NCI-H748 (cell line): Measurements from ENCODE around the gene TMEM229B.

ENCODE experiments used
- DNase-seq: peaks from one replicate; lab custom pipeline; 2025; ENCODE audit not compliant: unreplicated experiment; lab: John Stamatoyannopoulos, UW

TMEM229B gene

DNA sequence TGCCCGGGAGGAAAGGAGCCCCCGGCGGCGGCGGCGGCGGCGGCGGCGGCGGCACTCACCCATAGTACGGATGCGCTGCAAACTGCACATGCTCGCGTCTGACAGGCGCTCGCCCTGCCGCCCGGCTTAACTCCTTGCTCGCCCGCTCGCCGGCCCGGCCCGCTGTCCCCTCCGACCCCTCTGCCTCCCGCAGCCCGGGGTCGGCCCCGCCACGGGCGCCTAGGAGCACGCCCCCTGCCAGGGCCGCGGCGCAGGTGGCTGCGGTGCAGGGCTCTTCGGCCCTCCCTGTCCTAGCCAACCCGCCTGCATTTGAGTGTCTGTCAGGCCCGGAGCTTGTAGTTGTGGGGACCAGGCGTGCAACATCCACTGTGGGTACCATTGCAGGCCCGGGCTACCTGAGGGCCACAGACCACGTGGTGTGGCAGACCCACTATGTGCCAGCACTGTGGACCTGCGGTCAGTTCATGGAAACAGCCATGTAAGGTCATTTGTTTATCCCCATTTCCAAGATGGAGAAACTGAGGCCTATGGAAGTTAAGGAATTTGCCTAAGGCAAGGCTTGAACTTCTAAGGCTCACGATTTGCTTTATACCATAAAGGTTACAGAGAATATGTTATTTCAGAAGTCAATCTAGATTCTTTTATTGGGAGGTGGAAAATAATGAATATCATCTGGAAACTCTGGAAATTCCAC lies 27.0 kb upstream of the TMEM229B start:
- peak; percentile 47 for DNase-seq

DNA sequence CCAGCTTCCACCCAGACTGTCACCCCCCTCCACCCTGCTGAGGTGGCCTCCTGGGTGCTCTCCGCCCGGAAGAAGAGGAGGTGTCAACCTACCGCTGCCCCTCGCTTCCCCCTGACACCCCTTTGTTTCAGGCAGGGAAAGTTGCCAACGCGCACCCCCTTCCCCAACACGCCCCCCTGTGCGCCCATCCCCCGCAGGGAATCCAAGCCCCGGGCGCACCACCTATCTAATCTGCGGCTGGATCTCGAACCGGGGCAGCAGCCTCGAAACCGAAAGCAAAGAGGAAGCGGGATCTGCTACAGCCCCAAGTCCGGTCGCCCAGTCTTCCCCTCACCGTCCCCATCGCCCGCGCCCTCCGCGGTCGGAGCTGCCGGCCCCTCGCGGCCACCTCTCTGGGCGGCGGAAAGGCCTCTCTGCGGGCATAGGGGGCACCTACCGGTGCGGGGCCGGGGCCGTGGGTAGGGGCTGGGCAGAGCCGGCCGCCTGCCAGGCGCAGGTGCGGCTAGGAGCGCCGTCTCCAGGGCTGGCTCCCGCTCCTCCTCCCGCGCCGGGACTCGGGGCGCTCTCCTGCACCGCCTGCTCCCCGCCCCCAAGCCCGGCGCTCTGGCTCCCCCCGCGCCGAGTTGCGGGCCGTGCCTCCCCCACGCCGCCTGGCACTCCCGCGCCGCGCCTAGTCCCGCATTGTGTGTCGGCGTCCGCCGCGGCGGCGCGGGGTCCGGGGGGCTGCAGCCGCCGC lies 26.3 kb upstream of the TMEM229B start:
- DNase-seq: peak; percentile 41

DNA sequence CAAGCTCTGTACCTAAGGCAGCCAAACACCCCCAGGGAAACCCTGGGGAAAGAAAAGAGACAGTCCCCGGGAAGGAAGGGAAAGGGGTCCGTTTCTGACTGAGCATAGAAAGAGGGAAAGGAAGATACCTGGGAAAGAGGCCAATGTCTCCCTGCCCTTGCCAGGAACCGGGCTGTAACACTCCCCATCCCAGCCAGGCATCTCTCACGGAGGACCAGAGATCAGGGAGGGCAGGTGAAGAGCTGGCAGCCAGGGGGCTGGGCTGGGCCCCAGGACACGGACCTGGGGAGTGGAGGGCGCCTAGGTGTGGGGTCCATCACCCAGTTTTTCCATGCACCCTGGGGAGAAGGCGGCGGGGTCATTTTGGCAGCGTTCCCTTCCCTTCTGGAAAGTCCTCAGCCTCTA lies 25.7 kb upstream of the TMEM229B start:
- DNase-seq: no peak

DNA sequence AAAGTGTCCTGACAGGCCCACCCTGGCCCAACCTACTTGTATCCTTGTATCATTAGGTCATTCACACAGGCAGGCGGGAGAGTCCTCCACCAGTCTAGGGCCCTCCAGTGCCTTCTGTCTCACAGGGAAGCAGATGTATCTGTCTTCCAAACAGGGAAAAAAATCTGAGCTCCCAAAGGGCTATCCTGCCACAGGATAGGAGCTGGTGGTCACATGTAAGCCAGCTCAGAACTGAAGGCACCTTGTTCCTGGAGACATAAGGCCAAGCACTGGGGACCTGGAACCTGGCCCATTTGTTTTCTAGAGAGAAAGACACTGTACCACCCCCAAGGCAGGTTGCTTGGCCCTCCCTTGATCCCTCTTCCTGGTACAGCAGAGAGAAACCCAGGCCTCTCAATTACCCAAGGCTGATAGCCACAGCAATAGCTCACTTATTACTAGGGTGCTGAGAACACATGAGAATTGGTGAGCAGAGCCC lies 25.1 kb upstream of the TMEM229B start:
- no peak for DNase-seq

DNA sequence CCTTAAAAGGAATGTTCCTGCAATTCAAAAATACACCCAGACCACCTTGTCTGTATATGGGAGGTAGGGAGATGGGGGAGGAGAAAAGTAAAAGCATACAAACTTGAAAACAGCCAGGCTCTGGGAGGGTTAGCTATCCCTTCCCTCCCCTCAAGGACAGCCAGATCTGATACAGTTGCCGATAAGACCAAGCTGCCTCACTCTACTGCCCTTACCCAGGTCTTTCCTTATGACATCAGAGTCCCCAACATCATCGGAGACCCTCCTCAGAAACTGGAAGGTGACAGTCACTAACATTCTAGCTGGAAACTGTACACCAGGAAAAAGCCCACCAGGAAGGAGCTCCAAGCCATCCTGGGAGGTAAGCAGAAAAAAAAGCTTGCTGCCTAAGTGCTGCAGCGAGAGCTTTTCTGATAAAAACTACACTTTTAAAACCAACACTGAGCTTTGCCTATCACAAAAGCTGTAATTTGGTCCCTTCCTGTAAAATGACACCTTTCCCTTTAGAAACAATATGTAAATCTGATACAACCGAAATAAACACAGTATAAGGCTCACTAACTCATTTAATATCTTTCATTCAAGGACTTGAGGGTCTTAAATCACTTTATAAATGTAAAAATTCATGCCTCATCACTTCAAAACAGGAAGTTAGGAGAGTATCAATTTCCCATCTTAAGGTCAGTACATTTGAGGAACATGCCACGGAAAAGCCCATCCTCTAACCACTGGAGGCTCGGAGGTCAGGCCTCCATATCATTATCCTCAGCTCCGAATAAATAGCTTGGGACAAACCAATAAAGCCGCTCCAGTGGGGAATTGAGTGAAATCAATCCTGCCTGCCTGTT lies 24.2 kb upstream of the TMEM229B start:
- no peak for DNase-seq

DNA sequence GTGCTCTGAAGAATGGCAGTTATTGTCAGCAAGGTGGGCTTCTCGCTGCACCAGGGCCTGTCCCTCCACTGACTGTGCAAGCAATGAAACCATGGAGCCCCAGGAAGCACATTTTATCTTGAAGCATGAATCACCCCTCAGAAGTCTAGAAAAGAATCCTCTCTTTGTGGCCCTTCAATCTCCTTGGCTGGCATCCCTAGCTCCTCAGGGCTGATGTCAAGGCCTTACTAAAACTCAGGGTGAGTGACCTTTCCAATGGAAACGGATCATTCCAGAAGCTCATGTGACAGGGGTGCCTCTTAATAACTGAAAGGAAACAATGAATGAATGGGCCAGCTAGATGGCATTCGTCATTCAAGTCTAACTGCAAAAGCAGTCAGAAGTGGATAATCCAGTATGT lies 22.3 kb upstream of the TMEM229B start:
- no peak for DNase-seq

- no peak for DNase-seq
Observed at GRCh38 chr14:67510121-67510520, 21.6 kb upstream of the TMEM229B start.

DNA sequence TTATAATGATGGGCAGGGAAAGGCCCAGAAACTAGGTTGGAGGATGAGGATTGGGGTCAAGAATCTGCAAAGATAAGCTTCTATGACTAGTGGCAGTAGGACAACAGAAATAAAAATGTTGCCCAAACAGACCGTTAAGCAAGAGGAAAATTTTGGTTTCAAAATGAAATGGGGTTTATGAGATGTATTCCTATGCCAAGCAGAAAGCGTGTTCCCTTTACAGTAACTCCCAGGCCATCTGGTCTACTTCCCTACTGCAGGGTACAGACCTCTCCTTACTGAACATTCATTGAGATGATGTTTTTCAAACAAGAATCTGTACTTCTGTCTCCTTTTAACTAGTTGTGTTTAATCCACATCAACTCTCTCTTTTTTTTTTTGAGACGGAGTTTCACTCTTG lies 20.4 kb upstream of the TMEM229B start:
- no peak for DNase-seq

DNA sequence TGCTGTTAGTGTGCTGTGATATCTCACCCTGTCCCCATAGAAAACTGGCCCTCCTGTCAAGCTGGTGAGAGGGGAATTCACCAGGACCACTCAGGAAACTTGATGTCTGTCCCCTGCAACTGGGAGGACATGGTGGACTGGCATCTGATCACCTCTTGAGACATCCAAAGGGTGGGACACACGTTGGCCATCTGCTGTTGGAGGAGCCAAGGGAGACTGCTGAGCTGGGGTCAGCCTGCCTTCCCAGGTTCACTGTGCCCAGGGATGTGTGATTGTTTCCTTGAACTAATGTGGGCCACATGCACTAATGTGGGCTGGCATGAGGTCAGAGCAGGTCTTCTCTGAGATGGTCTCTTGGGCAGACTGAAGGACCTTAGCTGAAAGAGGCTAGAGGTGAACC lies 16.7 kb upstream of the TMEM229B start:
- no peak for DNase-seq

DNA sequence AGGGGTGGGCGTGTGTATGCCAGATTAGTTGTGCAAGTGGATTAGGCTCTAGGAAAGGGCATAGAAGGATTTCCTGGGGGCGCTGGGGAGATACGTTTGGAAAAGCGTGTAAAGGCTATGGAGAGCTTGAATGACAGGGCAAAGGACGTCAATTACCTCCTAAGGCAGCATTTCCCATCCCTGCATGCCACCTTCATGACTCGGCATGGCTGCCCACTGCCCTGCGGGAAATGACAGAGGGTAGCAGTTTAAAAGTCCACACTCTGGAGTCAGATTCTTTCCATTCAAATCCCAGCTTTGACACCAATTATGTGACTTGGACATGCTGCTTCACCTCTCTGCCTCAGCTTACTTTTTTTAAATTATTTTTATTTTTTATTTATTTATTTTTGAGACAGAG lies 14.8 kb upstream of the TMEM229B start:
- no peak for DNase-seq

- DNase-seq: no peak
Observed at GRCh38 chr14:67502867-67503266, 14.3 kb upstream of the TMEM229B start.

- DNase-seq: no peak
Observed at GRCh38 chr14:67501670-67502069, 13.1 kb upstream of the TMEM229B start.

GRCh38 chr14:67500981-67501380 lies 12.5 kb upstream of the TMEM229B start:
- no peak for DNase-seq

DNA sequence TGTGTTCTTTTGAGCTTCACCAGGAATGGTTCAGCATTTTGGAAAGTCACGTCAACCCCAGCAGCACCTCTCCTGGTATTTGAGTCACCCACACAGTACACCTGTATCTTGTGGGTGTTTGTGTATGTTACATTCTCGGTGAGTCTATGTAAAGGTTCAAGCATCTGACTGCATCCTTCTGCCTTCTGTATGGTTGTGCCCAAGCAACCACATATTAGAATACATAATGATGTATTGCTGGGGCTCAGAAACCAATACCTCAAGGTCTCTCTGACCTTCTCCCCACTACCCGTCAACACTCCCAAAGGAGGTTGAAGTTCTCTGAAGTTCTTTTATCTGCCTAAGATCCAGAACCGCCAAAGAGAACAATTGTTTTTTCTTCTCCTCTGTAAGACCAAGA lies 9.2 kb upstream of the TMEM229B start:
- no peak for DNase-seq

- DNase-seq: no peak
Observed at GRCh38 chr14:67497216-67497615, 8.7 kb upstream of the TMEM229B start.

- no peak for DNase-seq
Observed at GRCh38 chr14:67495827-67496226, 7.3 kb upstream of the TMEM229B start.

DNA sequence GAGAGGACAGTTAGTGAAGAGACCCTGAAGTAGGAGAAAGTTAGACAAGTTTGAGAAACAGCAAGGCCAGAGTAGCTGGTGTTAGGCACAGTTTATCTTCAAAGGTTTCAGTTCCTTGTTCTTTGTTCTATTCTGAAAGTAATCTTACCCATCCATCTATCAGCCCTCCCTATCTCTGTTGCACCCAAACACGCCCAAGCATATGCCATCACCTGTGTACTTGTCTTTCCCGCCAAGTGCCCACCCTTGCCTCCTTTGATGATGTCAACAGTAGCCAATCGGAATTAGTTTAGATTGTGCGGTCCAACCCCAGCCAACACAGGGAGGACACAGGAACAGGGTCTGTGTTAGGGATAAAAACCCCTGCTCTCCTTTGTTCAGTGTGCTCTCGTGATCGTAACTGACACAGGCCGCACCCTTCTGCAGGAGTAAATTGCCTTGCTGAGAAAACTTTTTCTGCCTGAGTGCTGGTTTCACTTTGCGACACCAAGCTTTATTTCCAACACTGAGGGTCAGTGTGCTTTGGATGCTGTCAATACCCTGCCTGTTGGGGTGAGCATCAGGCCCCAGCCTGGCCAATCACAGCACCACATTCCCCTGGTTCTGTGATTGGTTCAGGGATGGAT lies 4.7 kb upstream of the TMEM229B start:
- DNase-seq: no peak

DNA sequence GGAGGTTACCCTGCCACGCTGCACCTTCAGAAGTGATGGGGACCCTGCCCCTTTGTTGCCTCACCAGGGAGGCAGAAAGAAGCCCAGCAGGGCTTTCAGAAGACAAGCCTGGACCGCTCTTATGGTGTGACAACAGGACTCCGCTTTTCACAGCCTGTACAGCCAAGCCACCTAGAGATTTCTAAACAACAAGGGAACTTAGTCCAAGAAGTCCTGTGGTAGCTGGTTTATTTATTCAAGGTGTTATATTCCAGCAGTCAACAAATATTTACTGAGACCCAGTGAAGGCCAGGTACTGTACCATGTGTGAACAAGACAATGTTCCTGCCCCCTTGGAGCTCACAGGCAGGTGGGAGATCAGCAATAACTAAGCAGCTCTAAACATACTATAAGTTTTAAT lies 4.0 kb upstream of the TMEM229B start:
- no peak for DNase-seq

- peak; percentile 48 for DNase-seq
Observed at GRCh38 chr14:67491741-67492507, 3.4 kb upstream of the TMEM229B start.

GRCh38 chr14:67491285-67491684 lies 2.8 kb upstream of the TMEM229B start:
- DNase-seq: no peak

DNA sequence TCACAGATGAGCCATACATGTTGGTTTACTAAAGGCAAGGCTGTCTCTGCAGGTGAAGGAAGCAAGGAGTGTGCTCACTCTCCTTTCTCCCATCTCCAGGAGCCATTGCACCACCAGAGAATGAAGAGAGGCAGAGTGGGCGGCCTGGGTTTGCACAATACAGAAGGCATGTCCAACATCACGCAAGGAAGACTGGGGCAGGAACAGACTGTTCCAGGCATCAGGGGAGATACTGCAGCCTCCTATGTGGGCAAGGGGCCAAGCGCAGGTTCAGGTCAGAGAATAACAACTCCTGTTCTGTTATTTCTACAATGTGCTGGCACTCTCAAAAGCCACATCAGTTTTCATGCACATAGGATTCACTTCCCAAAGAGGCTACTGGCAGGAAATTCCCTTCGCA lies 1.7 kb upstream of the TMEM229B start:
- DNase-seq: no peak
